Smooth muscle cell (in vitro differentiated cells): ENCODE data around the gene NKX1-2. TPM values are rescaled to one million over a fixed set of nuclear protein-coding genes. Genes with fewer than 3 reads are reported as not detected.

Experiments used
- DNase-seq: peaks from one replicate; lab custom pipeline; 2025; ENCODE audit not compliant: unreplicated experiment; lab: John Stamatoyannopoulos, UW
- H2AFZ ChIP-seq: fragments of 200-600 bp; sonication (generic); 2 replicates; pipeline ENCODE4 v1.6.0; 2016; ENCODE audit warnings: antibody characterized with exemption, low read depth, mild to moderate bottlenecking
- H3F3A ChIP-seq: fragments of 200-600 bp; sonication (generic); 2 replicates; pipeline ENCODE4 v1.6.0; 2017; ENCODE audit warnings: antibody characterized with exemption, low read depth
- H3K27ac ChIP-seq: fragments of 200-600 bp; sonication (generic); 2 replicates; pipeline ENCODE4 v1.5.1; 2016; ENCODE audit warnings: low read depth, mild to moderate bottlenecking
- H3K27me3 ChIP-seq: fragments of 200-600 bp; sonication (generic); 2 replicates; pipeline ENCODE4 v1.6.1; 2016; ENCODE audit warnings: low read depth, mild to moderate bottlenecking
- H3K36me3 ChIP-seq: fragments of 200-600 bp; sonication (generic); 2 replicates; pipeline ENCODE4 v1.5.1; 2016; ENCODE audit warnings: low read depth
- H3K4me1 ChIP-seq: fragments of 200-600 bp; sonication (generic); 2 replicates; pipeline ENCODE4 v1.5.1; 2016; ENCODE audit warnings: low read depth
- H3K4me2 ChIP-seq: fragments of 200-600 bp; sonication (generic); 2 replicates; pipeline ENCODE4 v1.6.0; 2016; ENCODE audit warnings: mild to moderate bottlenecking
- H3K4me3 ChIP-seq: fragments of 200-600 bp; sonication (generic); 2 replicates; pipeline ENCODE4 v1.5.1; 2016; ENCODE audit warnings: mild to moderate bottlenecking
- H3K79me2 ChIP-seq: fragments of 200-600 bp; sonication (generic); 2 replicates; pipeline ENCODE4 v1.6.0; 2016; ENCODE audit warnings: low read depth, mild to moderate bottlenecking
- H3K9ac ChIP-seq: fragments of 200-600 bp; sonication (generic); 2 replicates; pipeline ENCODE4 v1.6.0; 2016; ENCODE audit warnings: low read depth
- H3K9me3 ChIP-seq: fragments of 200-600 bp; sonication (generic); replicated peaks from 2 replicates; pipeline ENCODE4 v1.5.1; 2016; ENCODE audit warnings: low read depth
- H4K20me1 ChIP-seq: fragments of 200-600 bp; sonication (generic); 2 replicates; pipeline ENCODE4 v1.6.0; 2016; ENCODE audit warnings: low read depth
- CTCF ChIP-seq: fragments of 200-600 bp; sonication (generic); IDR thresholded peaks from 2 replicates; pipeline ENCODE4 v1.5.1; 2017; ENCODE audit warnings: borderline replicate concordance, mild to moderate bottlenecking, antibody characterized with exemption; ENCODE audit not compliant: insufficient read depth, poor library complexity, severe bottlenecking
- WGBS: methylation state at CpG from one replicate; pipeline ENCODE4 v1.1.7; 2016; ENCODE audit warnings: low lambda C conversion rate; 5-methylcytosine and 5-hydroxymethylcytosine counted together
- polyA plus RNA-seq: library from polyadenylated mRNA; unstranded; fragments of >200 nt; fragmentation: Nextera tagmentation; extraction: Ambion mirVana; gene quantifications from 2 replicates; pipeline ENCODE4 v1.2.1, GENCODE V29; 2016
- total RNA-seq: library from RNA; depleted of rRNA; stranded (reverse); fragments of >200 nt; gene quantifications from 2 replicates; pipeline ENCODE4 v1.2.3, GENCODE V29; 2014

NKX1-2 gene
- total and polyA plus RNA-seq, 2 experiments from 2014 or later = not detected

GRCh38 chr10:124478515-124478914 is 28.7 kb upstream of the NKX1-2 start:
- H3K4me2 ChIP-seq = no peak overlapping the region
- no peak for TF ChIP-seq CTCF

GRCh38 chr10:124477614-124478363 is 28.0 kb upstream of the NKX1-2 start:
- H2AFZ ChIP-seq = no peak overlapping the region
- TF ChIP-seq CTCF = no peak
- H3K36me3 ChIP-seq = no peaks in the 10 kb centered on the region
- H3K27me3 ChIP-seq = no peaks in the 10 kb centered on the region
- no peak for DNase-seq
- peaks cover 4% of the 10 kb centered on the region for H3K4me1 ChIP-seq
- no peaks in the 10 kb centered on the region for H3K9me3 ChIP-seq
- H4K20me1 ChIP-seq = no peaks in the 10 kb centered on the region
- no peak overlapping the region for H3K4me3 ChIP-seq
- H3K27ac ChIP-seq = no peak overlapping the region
- H3K4me2 ChIP-seq = no peak overlapping the region
- no peak overlapping the region for H3K9ac ChIP-seq
- no peaks in the 10 kb centered on the region for H3K79me2 ChIP-seq
- no peaks in the 10 kb centered on the region for H3F3A ChIP-seq
- WGBS = 69% methylated on average over 11 of the region's 11 CpGs

More at GRCh38 chr10:124478515-124478914, 28.7 kb upstream of the NKX1-2 start:
- Histone ChIP-seq H3K27ac (no peak overlapping the region), H3K4me3 (no peak overlapping the region), H3K9me3 (no peaks in the 10 kb centered on the region), H3K36me3 (no peaks in the 10 kb centered on the region), H3K79me2 (no peaks in the 10 kb centered on the region), H3K9ac (no peak overlapping the region), H3K4me1 (peaks cover 4% of the 10 kb centered on the region), H3F3A (no peaks in the 10 kb centered on the region), H4K20me1 (no peaks in the 10 kb centered on the region), H2AFZ (no peak overlapping the region), H3K27me3 (no peaks in the 10 kb centered on the region)
- 91% methylated on average over 14 of the region's 14 CpGs for WGBS
- no peak for DNase-seq

- Histone ChIP-seq H4K20me1 (peaks cover 5% of the 10 kb centered on the region), H2AFZ (no peak overlapping the region), H3K4me2 (no peak overlapping the region), H3K27me3 (no peaks in the 10 kb centered on the region), H3K9me3 (no peaks in the 10 kb centered on the region), H3K4me1 (peaks cover 4% of the 10 kb centered on the region), H3K27ac (no peak overlapping the region), H3K9ac (no peak overlapping the region), H3F3A (no peaks in the 10 kb centered on the region), H3K4me3 (no peak overlapping the region), H3K79me2 (no peaks in the 10 kb centered on the region), H3K36me3 (no peaks in the 10 kb centered on the region)
- no peak for DNase-seq
- WGBS = 95% methylated on average over 23 of the region's 23 CpGs
- TF ChIP-seq CTCF = no peak
These were observed 26.3 kb upstream of the NKX1-2 start for GRCh38 chr10:124476043-124476725.
